GM18508 (cell line): ENCODE measurements around the gene TPCN1.

ENCODE experiments used
- ATAC-seq: cut with Tn5 transposase; IDR thresholded peaks from one replicate; pipeline ENCODE4 v1.9.1; 2021; ENCODE audit warnings: moderate number of reproducible peaks; ENCODE audit not compliant: insufficient read depth, unreplicated experiment

TPCN1 gene

DNA sequence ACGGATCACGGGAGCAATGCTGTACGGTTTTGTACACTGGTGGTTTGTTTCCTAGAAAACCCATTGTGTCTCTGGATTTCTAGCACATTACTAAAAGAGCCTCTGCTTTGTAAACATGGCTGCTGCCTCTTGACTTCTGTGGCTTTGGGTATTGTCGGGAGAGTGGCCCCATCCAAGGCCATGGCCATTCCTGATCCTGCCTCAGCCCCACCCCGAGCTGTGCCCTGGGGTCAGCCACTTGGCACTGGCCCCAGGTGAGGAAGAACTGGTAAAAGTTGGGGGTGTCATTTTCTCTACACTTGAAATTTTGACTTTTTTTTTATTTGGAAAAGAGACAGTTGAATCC lies 77.2 kb downstream of the TPCN1 start:
- no peak for ATAC-seq

DNA sequence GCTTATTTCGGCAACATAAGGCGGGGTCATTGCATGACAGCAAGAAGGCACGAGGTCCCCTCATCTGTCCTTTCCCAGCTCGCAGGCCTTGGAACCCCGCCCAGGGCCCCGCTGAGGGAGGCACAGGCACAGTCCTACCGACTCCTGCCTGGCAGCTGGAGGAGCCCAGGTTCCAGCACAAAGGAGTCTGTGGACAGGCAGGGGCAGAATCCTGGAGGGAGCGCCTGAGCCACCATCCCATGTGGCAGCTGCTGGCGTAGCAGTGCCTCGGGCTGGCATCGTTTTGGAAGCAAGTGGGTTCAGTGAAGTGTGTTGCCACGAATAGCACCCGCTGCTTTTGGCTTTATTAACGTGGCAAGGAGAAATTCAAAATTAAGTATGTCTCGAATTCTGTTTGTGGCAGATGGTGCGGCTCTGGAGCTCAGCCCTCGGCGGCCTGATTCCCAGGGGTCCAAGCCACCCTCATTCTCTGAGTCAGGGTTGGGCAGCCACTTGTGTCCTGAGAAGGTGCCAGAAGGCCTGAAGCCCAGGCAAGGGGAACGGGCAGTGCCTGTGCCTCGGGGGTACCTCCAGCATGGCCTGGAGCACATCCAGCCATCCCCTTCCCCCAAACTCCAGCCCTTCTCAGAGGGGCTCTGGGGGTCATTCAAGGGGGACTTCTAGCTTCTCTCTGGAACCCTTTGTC lies 77.7 kb downstream of the TPCN1 start:
- no peak for ATAC-seq

DNA sequence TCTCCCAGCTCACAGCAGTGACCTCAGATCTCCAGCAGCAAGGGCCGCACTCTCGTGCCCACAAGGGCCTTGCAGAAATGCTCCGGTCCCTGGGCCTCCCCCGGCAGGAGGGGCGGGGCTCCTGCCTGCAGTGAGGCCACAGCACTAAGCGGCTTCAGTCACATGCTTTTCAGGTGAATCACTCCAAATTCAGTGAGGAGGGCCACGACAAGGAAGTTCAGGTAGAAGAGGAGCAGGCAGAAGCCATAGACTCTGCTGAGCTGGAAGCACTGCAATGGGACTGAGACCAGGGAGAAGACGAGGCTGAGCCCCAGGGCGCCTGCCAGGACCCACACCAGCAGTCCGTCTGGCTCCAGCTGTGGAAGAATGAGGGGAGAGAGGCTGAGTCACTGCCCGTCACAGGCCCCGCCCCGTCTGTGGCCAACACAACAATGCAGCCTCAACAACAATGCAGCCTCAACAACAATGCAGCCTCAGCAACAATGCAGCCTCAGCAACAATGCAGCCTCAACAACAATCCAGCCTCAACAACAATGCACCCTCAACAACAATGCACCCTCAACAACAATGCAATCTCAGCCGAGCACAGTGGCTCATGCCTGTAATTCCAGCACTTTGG lies 78.5 kb downstream of the TPCN1 start:
- no peak for ATAC-seq

DNA sequence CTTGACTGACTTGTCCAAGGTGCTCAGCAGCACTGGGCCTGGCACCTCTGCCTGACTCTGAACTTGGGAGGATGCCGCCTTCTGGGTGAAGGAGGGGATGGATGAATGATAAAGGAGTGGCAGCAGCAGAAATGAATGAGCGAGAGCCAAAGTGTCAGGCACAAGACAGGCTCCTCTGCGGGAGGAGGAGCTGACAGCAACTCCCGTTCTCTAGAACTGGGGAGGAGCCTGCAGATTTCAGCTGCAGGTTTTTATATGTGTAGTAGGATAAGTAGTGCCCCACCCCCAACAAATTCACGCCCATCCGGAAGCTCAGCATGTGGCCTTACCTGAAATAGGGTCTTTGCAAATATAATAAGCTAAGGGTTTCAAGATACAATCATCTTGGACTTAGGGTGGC lies 80.5 kb downstream of the TPCN1 start:
- no peak for ATAC-seq

DNA sequence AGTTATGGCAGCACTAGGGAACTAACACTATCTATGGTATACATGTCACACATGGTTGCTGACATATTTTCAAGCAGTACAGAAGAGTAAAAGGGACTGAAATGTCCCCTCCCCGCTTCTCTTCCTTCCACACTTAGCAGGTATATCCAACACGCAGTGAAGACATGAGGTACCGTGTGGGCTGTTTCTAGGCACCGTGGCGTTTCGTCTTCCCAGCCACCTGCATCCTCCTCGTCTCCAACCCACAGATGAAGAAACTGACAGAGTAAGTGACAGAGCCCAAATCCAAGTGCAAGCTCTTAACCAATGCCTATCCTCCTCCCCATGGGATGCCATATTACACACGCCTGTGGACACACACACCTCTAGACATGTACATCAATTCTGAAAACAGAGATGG lies 81.2 kb downstream of the TPCN1 start:
- ATAC-seq = no peak

DNA sequence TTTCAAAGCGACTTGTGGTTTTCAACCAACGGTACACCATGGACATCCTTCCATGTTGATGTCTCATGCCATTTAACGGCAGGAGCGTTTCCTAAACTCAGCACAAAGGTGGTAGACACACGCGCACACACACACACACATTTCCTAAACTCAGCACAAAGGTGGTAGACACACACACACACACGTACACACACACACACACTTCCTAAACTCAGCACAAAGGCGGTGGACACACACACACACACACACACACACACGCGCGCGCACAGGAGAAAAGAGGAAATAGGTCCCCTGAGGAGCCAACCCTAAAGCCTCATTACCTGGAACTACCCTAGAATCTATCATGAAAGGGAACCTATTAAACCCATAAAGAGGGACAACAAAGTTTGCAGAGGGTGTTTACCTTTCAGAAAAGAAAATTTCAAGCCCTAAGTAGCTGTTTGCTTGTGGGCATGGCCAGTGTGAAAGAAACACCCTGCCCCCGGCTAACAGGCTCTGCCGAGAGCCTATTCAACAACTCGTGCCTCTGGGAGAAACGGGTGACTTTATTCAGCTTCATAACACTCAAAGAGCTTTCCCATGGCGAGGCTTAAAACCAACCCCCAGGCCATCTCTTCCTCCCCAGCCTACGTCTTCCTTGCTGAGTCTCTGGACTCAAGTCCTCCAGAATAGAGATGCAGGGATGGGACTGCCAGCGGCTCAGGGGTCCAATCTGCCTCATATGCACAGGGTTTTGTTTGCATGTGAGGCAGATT lies 81.8 kb downstream of the TPCN1 start:
- ATAC-seq = no peak

DNA sequence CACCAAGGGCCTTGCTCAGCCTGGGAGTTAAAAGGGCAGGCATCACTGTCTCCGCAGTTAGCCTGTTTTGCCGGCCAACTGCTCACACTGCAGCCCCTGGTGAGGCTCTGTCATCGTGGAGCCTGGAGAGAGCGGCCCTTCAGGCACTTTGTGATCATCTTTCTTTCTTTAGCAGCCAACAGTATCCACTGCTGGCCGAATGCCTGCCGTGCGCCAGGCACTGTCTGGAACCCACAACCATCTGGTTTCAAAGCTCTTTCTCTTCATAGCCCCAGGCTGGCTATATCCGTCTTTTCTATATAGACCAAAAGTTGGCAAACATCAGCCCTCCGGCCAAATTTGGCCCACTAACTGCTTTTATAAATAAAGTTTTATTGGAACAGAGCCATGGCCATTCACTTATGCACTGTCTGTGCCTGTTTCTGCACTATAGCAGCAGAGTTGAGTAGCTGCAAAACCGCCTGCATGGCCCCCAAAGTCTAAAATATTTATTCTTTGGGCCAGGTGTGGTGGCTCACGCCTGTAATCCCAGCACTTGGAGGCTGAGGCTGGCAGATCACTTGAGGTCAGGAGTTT lies 84.1 kb downstream of the TPCN1 start:
- no peak for ATAC-seq

DNA sequence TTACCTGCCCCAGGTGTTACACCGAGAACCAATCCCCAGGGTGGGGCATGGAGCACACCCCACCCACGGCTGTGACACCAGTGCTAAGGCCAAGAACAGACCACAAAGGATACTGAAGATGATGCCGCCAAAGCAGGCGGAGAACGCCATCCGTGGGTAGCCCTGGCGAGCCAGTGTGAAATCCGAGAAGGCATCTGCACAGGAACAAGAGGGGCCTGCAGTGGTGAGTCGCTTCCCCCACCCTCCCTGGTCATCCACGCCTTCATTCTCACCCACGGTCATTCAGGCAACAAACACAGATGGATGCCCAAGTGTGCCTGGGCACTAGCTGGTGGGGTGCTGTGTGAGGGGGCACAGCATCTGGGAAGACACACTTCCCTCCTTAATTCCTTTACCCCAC lies 85.1 kb downstream of the TPCN1 start:
- no peak for ATAC-seq

DNA sequence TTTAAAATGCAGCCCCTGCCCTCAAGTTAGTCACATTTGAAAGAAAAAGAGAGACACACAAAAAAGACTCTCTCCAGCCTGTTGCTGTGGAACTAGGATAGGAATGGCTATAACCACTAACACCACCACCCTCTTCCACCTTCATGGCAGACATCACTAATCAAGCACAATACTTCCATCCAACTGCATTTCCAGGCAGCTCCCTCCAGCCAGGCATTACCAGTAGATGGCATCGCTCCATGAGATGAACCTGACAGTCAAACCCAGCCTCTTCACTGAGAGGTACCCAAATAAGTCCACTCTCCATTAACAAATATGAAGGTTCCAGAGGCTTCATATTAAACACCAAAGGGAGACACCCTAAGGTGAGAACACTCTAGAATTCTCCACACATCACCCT lies 89.2 kb downstream of the TPCN1 start:
- no peak for ATAC-seq

DNA sequence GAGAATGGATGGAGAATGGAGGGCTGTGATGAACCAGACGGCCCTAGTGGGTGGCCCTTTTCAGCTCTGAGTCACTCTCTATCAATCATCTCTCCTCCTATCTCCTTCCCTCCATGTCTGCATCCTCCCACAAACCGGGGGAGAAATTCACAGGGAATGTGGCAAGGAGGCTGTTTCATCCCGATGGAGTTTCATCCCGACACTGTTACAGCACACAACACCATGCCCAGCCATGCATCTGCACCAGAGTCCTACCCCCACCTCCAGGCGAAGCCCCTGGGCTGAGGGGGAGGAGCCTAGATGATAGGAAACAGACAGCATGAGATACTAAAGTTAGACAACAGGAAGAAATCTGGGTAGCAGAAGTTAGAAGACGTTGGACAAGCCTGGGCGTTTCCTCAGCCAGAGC lies 92.9 kb downstream of the TPCN1 start:
- no peak for ATAC-seq

DNA sequence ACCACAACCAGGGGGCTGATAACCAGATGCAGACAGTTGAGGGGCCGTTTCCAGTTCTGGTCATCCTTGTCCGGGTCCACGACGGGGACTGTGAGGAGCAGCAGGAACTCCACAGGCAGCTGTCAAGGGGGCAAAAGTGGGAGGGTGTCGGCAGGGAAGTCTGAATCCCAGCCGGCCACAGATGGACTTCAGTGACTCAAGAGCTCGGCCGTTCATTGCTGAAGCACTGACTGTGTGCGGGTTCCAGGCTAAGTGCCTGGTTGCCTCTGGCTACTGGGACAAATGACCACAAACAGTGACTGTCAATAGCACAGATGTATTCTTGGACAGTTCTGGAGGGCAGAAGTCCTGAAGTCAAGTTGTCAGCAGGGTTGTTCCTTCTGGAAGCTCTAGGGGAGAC lies 94.1 kb downstream of the TPCN1 start:
- no peak for ATAC-seq

DNA sequence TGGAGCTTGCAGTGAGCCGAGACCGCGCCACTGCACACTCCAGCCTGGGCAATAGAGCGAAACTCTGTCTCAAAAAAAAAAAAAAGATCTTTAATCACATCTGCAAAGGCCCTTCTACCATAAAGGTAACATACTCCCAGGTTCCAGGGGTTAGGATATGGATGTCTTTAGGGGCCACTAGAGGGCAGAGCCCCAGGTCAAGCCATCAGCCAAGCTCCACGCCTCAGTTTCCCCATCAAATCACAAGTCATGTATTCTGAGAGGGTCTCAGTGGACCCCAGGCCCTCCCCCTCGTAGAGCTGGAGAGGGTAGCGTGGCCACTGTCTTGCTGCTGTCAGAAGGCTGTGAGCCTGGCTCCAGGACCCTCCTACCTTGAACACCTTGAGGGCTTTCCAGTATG lies 94.9 kb downstream of the TPCN1 start:
- no peak for ATAC-seq

DNA sequence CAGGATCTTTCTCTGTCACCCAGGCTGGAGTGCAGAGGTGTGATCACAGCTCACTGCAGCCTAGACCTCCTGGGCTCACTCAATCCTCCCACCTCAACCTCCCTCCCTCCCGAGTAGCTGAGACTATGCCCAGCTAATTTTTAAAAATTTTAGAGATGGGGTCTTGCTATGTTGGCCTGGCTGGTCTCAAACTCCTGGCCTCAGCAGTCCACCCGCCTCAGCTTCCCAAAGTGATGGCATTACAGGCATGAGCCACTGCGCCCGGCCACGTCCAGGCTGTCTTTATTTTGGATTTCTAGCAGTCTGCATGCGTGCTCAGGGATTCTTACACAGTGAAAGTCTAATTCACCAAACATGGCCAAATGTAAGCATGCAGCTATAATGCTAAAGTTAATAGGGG lies 95.9 kb downstream of the TPCN1 start:
- no peak for ATAC-seq

DNA sequence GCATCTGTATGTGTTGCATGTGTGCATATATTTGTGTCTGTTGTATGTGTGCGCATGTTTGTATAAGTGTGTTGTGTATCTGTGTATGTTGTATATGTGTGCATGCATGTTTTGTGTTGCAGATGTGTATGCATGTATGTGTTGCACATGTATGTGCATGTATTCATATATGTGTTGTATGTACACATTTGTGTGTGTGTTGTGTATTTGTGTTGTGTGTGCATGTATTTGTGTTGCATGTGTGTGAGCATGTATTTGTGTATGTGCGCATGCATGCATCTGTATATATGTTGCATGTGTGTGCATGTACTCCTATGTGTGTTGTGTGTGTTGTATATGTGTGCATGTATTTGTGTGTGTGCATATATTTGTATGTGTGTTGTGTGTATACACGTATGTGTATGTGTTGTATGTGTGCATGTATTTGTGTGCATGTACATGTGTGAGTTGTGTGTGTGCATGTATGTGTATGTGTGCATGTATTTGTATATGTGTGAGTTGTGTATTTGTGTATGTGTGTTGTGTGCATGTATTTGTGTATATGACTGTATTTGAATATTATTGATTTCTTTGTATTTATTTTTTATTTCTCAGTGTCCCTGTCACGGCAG lies 96.9 kb downstream of the TPCN1 start:
- no peak for ATAC-seq

DNA sequence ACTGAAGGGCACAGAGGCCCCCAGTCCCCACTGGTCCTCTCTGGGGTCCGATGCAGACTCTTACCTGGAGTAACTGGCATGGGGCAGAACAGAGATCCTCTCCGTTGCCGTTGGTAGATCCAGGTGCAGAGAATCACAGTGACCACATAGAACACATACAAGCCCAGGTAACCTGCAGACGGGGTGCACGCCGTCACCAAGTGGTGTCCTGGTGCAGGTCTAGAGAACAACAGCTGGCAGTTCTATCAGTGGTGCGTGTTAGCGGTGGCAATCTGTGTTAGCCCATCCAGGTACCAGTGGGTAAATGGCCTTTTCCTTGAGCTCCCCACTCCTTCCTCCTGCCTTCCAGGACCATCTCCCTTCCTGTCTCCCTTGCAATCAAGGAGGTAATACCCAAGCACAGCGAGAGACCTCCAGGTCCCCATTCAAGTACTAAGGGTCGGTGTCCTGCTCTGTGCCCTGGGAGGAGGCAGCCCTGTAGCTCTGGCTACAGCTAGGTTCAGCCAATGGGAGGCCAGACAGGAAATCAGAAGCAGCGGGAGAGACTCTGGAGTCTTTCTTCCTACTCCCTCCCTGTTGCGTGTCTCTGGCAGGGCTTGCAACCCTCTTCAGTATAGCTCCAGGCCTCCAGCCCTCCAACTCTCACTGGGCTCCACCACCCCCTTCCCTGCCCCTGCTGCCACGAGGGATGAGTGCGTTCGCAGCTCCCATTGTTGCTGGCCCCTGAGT lies 97.8 kb downstream of the TPCN1 start:
- no peak for ATAC-seq

DNA sequence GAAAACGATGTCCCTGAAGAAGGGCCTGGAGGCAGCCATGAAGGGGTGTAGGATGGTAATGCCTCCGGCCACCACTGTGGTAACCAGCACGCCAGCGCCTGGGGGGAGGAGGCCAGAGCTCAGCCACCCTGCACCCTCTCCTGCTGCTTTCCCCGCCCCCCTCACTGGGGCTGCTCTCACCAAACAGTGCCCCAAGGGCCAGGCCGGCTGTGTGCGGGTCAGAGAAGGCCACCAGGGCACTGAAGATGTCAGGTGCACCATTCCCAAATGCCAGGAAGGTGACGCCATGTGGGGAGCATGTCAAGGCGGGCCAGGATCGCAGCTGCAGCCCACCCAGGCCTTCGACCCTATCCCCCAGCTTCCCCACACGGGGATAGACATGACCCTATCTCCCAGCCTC lies 99.1 kb downstream of the TPCN1 start:
- ATAC-seq = no peak

DNA sequence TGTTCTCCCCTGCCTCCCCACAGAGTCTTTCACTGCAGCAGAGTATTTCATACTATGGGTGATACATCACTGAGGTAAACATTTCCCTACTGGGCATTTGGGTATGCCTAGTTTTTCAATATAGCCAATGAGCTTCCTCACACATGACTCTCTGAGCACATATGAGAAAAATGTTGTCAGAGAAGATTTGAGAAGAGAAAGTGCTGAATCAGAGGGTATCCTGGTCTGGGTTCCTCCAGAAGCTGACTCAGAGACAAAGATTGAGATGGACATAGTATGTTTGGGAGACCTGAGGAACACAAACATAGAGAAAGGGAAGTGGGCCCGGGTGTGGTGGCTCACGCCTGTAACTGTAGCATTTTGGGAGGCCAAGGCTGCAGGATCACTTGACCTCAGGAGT lies 101.1 kb downstream of the TPCN1 start:
- no peak for ATAC-seq

DNA sequence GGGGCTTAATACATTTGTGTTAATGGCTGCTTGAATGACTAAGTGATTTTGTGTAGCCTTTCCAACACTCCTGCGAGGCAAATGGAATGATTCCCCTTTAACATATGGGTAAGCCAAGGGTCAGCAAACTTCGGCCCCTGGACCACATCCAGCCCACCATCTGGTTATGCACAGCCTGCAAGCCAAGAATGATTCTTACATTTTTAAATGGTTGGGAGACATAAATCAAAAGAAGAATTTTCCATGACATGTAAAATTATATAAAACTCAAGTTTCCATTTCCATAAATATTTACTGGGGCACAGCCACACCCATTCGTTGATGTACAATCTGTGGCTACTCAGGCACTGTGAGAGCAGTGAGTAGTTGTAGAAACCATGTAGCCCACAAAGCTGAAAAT lies 104.7 kb downstream of the TPCN1 start:
- ATAC-seq = no peak

DNA sequence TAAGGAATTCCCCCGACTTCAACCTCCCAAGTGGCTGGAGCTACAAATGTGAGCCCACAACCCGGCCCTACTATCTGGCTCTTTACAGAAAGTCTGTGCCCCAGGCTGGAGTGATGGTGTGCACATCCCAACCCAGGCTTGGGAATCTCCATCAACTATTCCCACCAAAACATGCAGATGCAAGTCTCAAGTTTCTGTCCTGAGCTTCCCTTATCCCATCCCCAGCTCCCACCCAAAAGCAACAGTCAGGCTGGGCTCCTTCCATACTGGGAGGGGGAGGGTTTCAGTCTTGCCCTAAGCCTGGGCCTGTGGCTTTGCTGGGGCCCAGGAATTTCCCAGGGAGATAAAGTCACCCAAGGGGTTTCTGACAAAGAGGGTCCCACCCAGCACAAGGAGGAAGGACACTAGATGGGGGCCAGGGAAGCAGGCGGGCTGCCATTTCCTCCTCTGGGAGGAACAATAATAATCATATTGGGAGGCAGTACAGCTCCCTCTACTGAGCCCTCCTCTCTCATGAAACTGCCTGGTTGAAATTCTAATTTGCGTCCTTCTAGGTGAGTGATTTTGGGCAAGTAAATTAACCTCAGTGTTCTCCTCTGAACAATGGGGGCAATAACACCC lies 105.6 kb downstream of the TPCN1 start:
- no peak for ATAC-seq

DNA sequence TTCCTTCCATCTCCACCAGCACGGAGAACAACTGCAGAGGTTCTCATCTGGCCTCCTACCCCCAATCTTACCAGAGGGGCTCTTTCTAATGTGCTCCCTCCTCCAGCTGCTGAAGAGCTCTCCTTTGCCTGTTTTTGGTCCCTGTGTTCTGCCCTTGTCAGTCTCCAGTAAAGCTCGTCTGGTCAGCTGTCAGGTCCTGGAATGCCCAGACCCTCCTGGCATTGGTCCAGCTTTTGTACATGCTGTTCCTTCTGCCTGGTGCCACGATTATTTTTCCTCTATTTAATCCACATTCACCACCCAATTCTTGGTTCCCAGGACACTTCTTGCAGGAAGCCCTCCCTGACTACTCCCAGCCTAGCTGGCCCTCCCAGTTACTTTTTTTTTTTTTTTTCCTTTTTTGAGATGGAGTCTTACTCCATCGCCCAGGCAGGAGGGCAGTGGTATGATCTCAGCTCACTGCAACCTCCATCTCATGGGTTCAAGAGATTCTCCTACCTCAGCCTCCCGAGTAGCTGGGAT lies 107.2 kb downstream of the TPCN1 start:
- ATAC-seq = no peak
